CD4-positive, CD25-positive, alpha-beta regulatory T cell (primary cell): ENCODE data around the gene TP73. TPM values are rescaled to one million over a fixed set of nuclear protein-coding genes. Genes with fewer than 3 reads are reported as not detected.

Experiments
- ATAC-seq, 2 donors: fragments of 150-1000 bp; cut with Tn5 transposase; one replicate each; pipeline ENCODE4 v1.10.0; 2021; ENCODE audit warnings: low read depth in 2 of 2, moderate number of reproducible peaks in 2 of 2, moderate library complexity in 1 of 2
- DNase-seq, 3 donors: peaks; one replicate each; pipeline versions ENCODE4 v3.0.0 to v3.0.0-alpha.2; 2012 to 2022; ENCODE audit warnings: mixed read lengths in 1 of 3
- H3K27ac ChIP-seq: one replicate; pipeline ENCODE4 v1.7.0; 2013; ENCODE audit warnings: mild to moderate bottlenecking, low read length; ENCODE audit not compliant: insufficient read depth, poor library complexity, severe bottlenecking
- H3K27me3 ChIP-seq: one replicate; pipeline ENCODE4 v1.7.0; 2013; ENCODE audit warnings: low read length; ENCODE audit not compliant: control insufficient read depth, insufficient read depth
- H3K36me3 ChIP-seq: one replicate; pipeline ENCODE4 v1.7.0; 2013; ENCODE audit warnings: mild to moderate bottlenecking, low read length, moderate library complexity; ENCODE audit not compliant: control insufficient read depth, insufficient read depth
- H3K4me1 ChIP-seq: 2 replicates; pipeline ENCODE4 v1.7.0; 2013; ENCODE audit warnings: mild to moderate bottlenecking, low read length; ENCODE audit not compliant: insufficient read depth, control insufficient read depth, poor library complexity, severe bottlenecking
- H3K4me3 ChIP-seq: one replicate; pipeline ENCODE4 v1.7.0; 2013; ENCODE audit warnings: low read depth, mild to moderate bottlenecking, low read length, moderate library complexity
- H3K9me3 ChIP-seq, 2 experiments: 1 replicate in 1 of 2; 2 replicates in 1 of 2; pipeline ENCODE4 v1.7.0; 2013; ENCODE audit warnings: low read length in 2 of 2, mild to moderate bottlenecking in 1 of 2, moderate library complexity in 1 of 2; ENCODE audit not compliant: control insufficient read depth in 2 of 2
- H3K27ac Mint-ChIP-seq, 3 donors: one replicate each; pipeline ENCODE4 v1.8.0; 2020 to 2022; ENCODE audit warnings: mild to moderate bottlenecking in 3 of 3, mixed read lengths in 3 of 3, moderate library complexity in 2 of 3
- H3K27me3 Mint-ChIP-seq: one replicate; pipeline ENCODE4 v1.8.0; 2022; ENCODE audit warnings: mild to moderate bottlenecking, mixed read lengths
- H3K36me3 Mint-ChIP-seq: one replicate; pipeline ENCODE4 v1.8.0; 2020; ENCODE audit warnings: mixed read lengths
- H3K4me1 Mint-ChIP-seq, 4 donors: one replicate each; pipeline ENCODE4 v1.8.0; 2020 to 2022; ENCODE audit warnings: mixed read lengths in 4 of 4, mild to moderate bottlenecking in 1 of 4
- H3K4me3 Mint-ChIP-seq, 4 donors: one replicate each; pipeline ENCODE4 v1.8.0; 2020 to 2022; ENCODE audit warnings: mild to moderate bottlenecking in 4 of 4, mixed read lengths in 4 of 4, moderate library complexity in 3 of 4
- H3K9me3 Mint-ChIP-seq, 7 donors: one replicate each; pipeline ENCODE4 v1.8.0; 2020 to 2022; ENCODE audit warnings: mixed read lengths in 7 of 7, mild to moderate bottlenecking in 3 of 7, moderate library complexity in 2 of 7
- polyA plus RNA-seq, 4 donors: library from polyadenylated mRNA; unstranded; fragments of 300-500 nt; fragmentation: Illumina TruSeq; gene quantifications; one replicate each; pipeline ENCODE4 v1.2.3, GENCODE V29; 2021
- total RNA-seq: library from RNA; stranded (reverse); gene quantifications from one replicate; pipeline ENCODE4 v1.2.3, GENCODE V29; 2022

Gene TP73
- total and polyA plus RNA-seq, 5 donors from 2014 or later = 0.08 to 0.12 TPM; not detected in 3

- Mint-ChIP-seq H3K36me3 (no peaks in the 10 kb centered on the region), H3K27me3 (peaks cover 4% of the 10 kb centered on the region), H3K9me3 (peaks cover 0 to 2% (median 0%) of the 10 kb centered on the region in 7 donors), H3K4me1 (peaks cover 0 to 13% (median 0%) of the 10 kb centered on the region in 4 donors), H3K4me3 (peak overlapping the region in 1 of 4 donors; percentile 15), H3K27ac (peak overlapping the region in 1 of 3 donors; percentile 93)
- peaks cover 11% of the 10 kb centered on the region for H3K4me1 ChIP-seq
- no peak for DNase-seq
- H3K9me3 ChIP-seq = no peaks in the 10 kb centered on the region
- no peaks in the 10 kb centered on the region for H3K36me3 ChIP-seq
- H3K4me3 ChIP-seq = no peak overlapping the region
- no peak for ATAC-seq
- H3K27ac ChIP-seq = no peak overlapping the region
- no peaks in the 10 kb centered on the region for H3K27me3 ChIP-seq
These were observed 115.1 kb downstream of the TP73 start for GRCh38 chr1:3767328-3767925.

GRCh38 chr1:3768811-3769390 is 116.6 kb downstream of the TP73 start:
- Histone ChIP-seq H3K4me3 (no peak overlapping the region), H3K4me1 (peaks cover 19% of the 10 kb centered on the region), H3K36me3 (no peaks in the 10 kb centered on the region), H3K27me3 (no peaks in the 10 kb centered on the region), H3K9me3 (no peaks in the 10 kb centered on the region), H3K27ac (no peak overlapping the region)
- H3K9me3 Mint-ChIP-seq = peaks cover 0 to 2% (median 0%) of the 10 kb centered on the region in 7 donors
- no peaks in the 10 kb centered on the region for H3K36me3 Mint-ChIP-seq
- no peak overlapping the region for H3K4me3 Mint-ChIP-seq
- H3K4me1 Mint-ChIP-seq = peaks cover 0 to 17% (median 0%) of the 10 kb centered on the region in 4 donors
- ATAC-seq = no peak
- H3K27ac Mint-ChIP-seq = no peak overlapping the region
- no peak for DNase-seq
- peaks cover 4% of the 10 kb centered on the region for H3K27me3 Mint-ChIP-seq

- no peaks in the 10 kb centered on the region for H3K9me3 ChIP-seq
- ATAC-seq (no peak), DNase-seq (no peak)
- H3K4me1 ChIP-seq = peaks cover 19% of the 10 kb centered on the region
- no peaks in the 10 kb centered on the region for H3K27me3 ChIP-seq
- peaks cover 0 to 2% (median 0%) of the 10 kb centered on the region in 7 donors for H3K9me3 Mint-ChIP-seq
- H3K4me1 Mint-ChIP-seq = peaks cover 0 to 19% (median 0%) of the 10 kb centered on the region in 4 donors
- peak overlapping the region in 3 of 4 donors; percentile 37 to 80 (median 65) for H3K4me3 Mint-ChIP-seq
- no peak overlapping the region for H3K27ac Mint-ChIP-seq
- H3K36me3 ChIP-seq = no peaks in the 10 kb centered on the region
- no peaks in the 10 kb centered on the region for H3K36me3 Mint-ChIP-seq
- no peak overlapping the region for H3K27ac ChIP-seq
- H3K4me3 ChIP-seq = no peak overlapping the region
- peaks cover 4% of the 10 kb centered on the region for H3K27me3 Mint-ChIP-seq
These were observed 117.9 kb downstream of the TP73 start for GRCh38 chr1:3770047-3770765.

- Histone ChIP-seq H3K27ac (no peak overlapping the region), H3K9me3 (no peaks in the 10 kb centered on the region), H3K4me1 (peaks cover 22% of the 10 kb centered on the region), H3K4me3 (no peak overlapping the region), H3K27me3 (no peaks in the 10 kb centered on the region), H3K36me3 (no peaks in the 10 kb centered on the region)
- ATAC-seq (no peak), DNase-seq (no peak)
- H3K36me3 Mint-ChIP-seq = no peaks in the 10 kb centered on the region
- H3K9me3 Mint-ChIP-seq = peaks cover 0 to 2% (median 0%) of the 10 kb centered on the region in 7 donors
- H3K4me3 Mint-ChIP-seq = peak overlapping the region; percentile 22 to 81 (median 66)
- peaks cover 4% of the 10 kb centered on the region for H3K27me3 Mint-ChIP-seq
- no peak overlapping the region for H3K27ac Mint-ChIP-seq
- H3K4me1 Mint-ChIP-seq = peaks cover 0 to 22% (median 0%) of the 10 kb centered on the region in 4 donors
These were observed 119.1 kb downstream of the TP73 start for GRCh38 chr1:3771108-3772026.

- Histone ChIP-seq H3K27me3 (no peaks in the 10 kb centered on the region), H3K36me3 (no peaks in the 10 kb centered on the region), H3K27ac (no peak overlapping the region), H3K4me1 (peaks cover 22% of the 10 kb centered on the region), H3K4me3 (no peak overlapping the region), H3K9me3 (no peaks in the 10 kb centered on the region)
- H3K27ac Mint-ChIP-seq = no peak overlapping the region
- peak; percentile 83 to 88 (median 87) for DNase-seq
- peak overlapping the region in 3 of 4 donors; percentile 21 to 81 (median 74) for H3K4me3 Mint-ChIP-seq
- H3K4me1 Mint-ChIP-seq = peaks cover 0 to 22% (median 0%) of the 10 kb centered on the region in 4 donors
- H3K9me3 Mint-ChIP-seq = peaks cover 0 to 2% (median 0%) of the 10 kb centered on the region in 7 donors
- H3K36me3 Mint-ChIP-seq = no peaks in the 10 kb centered on the region
- H3K27me3 Mint-ChIP-seq = peaks cover 4% of the 10 kb centered on the region
- peak; percentile 78 to 81 for ATAC-seq
These were observed 119.9 kb downstream of the TP73 start for GRCh38 chr1:3772027-3772714.

GRCh38 chr1:3772715-3773571 is 120.6 kb downstream of the TP73 start, which contains the start of gene SMIM1:
Gene SMIM1 (plus strand): TSS chr1:3772749. CDS start chr1:3775374, 2,625 bp downstream.
- no peaks in the 10 kb centered on the region for H3K27me3 ChIP-seq
- no peaks in the 10 kb centered on the region for H3K36me3 Mint-ChIP-seq
- H3K9me3 Mint-ChIP-seq = peaks cover 0 to 2% (median 0%) of the 10 kb centered on the region in 7 donors
- H3K9me3 ChIP-seq = no peaks in the 10 kb centered on the region
- no peak for ATAC-seq
- no peak for DNase-seq
- H3K36me3 ChIP-seq = no peaks in the 10 kb centered on the region
- H3K4me1 Mint-ChIP-seq = peaks cover 0 to 22% (median 0%) of the 10 kb centered on the region in 4 donors
- H3K27ac Mint-ChIP-seq = peak within 1 kb of the TSS in 1 of 3 donors; percentile 26
- peaks cover 22% of the 10 kb centered on the region for H3K4me1 ChIP-seq
- H3K4me3 Mint-ChIP-seq = peak within 1 kb of the TSS; percentile 22 to 81 (median 78)
- H3K27me3 Mint-ChIP-seq = no peaks in the 10 kb centered on the region
- H3K27ac ChIP-seq = no peak within 1 kb of the TSS
- no peak within 1 kb of the TSS for H3K4me3 ChIP-seq
